IMR-90 (cell line): Measurements from ENCODE around the gene NACC2. TPM values are rescaled to one million over a fixed set of nuclear protein-coding genes. Genes with fewer than 3 reads are reported as not detected.

ENCODE experiments used
- ATAC-seq: fragments of 200-7000 bp; cut with Tn5 transposase; 2 replicates; pipeline ENCODE4 v1.9.1; 2020; ENCODE audit warnings: low read depth, mild to moderate bottlenecking, moderate library complexity
- BruUV-seq: library from RNA; stranded (reverse); fragments of 400-500 nt; replicated peaks from 2 replicates; lab custom pipeline; 2021; lab: Mats Ljungman, UMichigan
- CTCF ChIA-PET: fragments of 300-600 bp; formaldehyde crosslinking; extraction: SDS; loops from one replicate; lab custom pipeline; 2021; ENCODE audit warnings: antibody characterized with exemption; lab: Yijun Ruan, JAX
- POLR2A ChIA-PET: fragments of 300-600 bp; sonication (Branson Sonifier 250); formaldehyde crosslinking; loops from one replicate; lab custom pipeline; 2022; ENCODE audit warnings: antibody characterized with exemption; ENCODE audit not compliant: unreplicated experiment; lab: Charles Lee
- DNase-seq: peaks from one replicate; pipeline ENCODE4 v3.0.0; 2013
- H2AFZ ChIP-seq: replicated peaks from 2 replicates; pipeline ENCODE3; 2013; ENCODE audit warnings: low read length, mild to moderate bottlenecking; ENCODE audit not compliant: poor library complexity
- H2AK5ac ChIP-seq: 2 replicates; pipeline ENCODE4 v1.6.1; 2013; ENCODE audit warnings: low read depth, low read length, inconsistent platforms
- H2AK9ac ChIP-seq: replicated peaks from 2 replicates; pipeline ENCODE3; 2013; ENCODE audit warnings: mild to moderate bottlenecking, low read depth, low read length, moderate library complexity; ENCODE audit not compliant: poor library complexity
- H2BK120ac ChIP-seq: 2 replicates; pipeline ENCODE4 v1.6.1; 2013; ENCODE audit warnings: low read depth, low read length, inconsistent platforms
- H2BK15ac ChIP-seq: 3 replicates; pipeline ENCODE4 v1.6.1; 2013; ENCODE audit warnings: low read depth, low read length, inconsistent platforms
- H2BK20ac ChIP-seq: 2 replicates; pipeline ENCODE4 v1.6.1; 2013; ENCODE audit warnings: low read depth, mild to moderate bottlenecking, inconsistent platforms, low read length, moderate library complexity
- H2BK5ac ChIP-seq: 2 replicates; pipeline ENCODE4 v1.6.1; 2013; ENCODE audit warnings: mild to moderate bottlenecking, low read depth, low read length, inconsistent platforms; ENCODE audit not compliant: poor library complexity, severe bottlenecking
- H3K14ac ChIP-seq: replicated peaks from 2 replicates; pipeline ENCODE4 v1.6.1; 2013; ENCODE audit warnings: low read depth, low read length, inconsistent platforms
- H3K18ac ChIP-seq: 2 replicates; pipeline ENCODE4 v1.6.1; 2013; ENCODE audit warnings: low read depth, low read length, control low read depth
- H3K23ac ChIP-seq: 2 replicates; pipeline ENCODE4 v1.6.1; 2013; ENCODE audit warnings: low read depth, low read length, inconsistent platforms
- H3K27ac ChIP-seq: 2 replicates; pipeline ENCODE4 v1.5.1; 2013; ENCODE audit warnings: mild to moderate bottlenecking, control low read depth, low read length; ENCODE audit not compliant: insufficient read depth
- H3K27me3 ChIP-seq: 2 replicates; pipeline ENCODE4 v1.6.1; 2013; ENCODE audit warnings: low read length; ENCODE audit not compliant: control insufficient read depth, insufficient read depth
- H3K36me3 ChIP-seq: 2 replicates; pipeline ENCODE4 v1.6.1; 2013; ENCODE audit warnings: low read length, mixed read lengths; ENCODE audit not compliant: control insufficient read depth, insufficient read depth
- H3K4ac ChIP-seq: 2 replicates; pipeline ENCODE4 v1.6.1; 2013; ENCODE audit warnings: low read depth, low read length, inconsistent platforms
- H3K4me1 ChIP-seq: 2 replicates; pipeline ENCODE4 v1.6.1; 2013; ENCODE audit warnings: low read length, mixed read lengths; ENCODE audit not compliant: control insufficient read depth, insufficient read depth
- H3K4me2 ChIP-seq: 2 replicates; pipeline ENCODE4 v1.6.1; 2013; ENCODE audit warnings: low read depth, mild to moderate bottlenecking, control low read depth, low read length, moderate library complexity
- H3K4me3 ChIP-seq: 2 replicates; pipeline ENCODE4 v1.5.1; 2013; ENCODE audit warnings: low read depth, mild to moderate bottlenecking, control low read depth, low read length, moderate library complexity; ENCODE audit not compliant: insufficient read depth
- H3K56ac ChIP-seq: 2 replicates; pipeline ENCODE4 v1.6.1; 2013; ENCODE audit warnings: low read length, inconsistent platforms; ENCODE audit not compliant: insufficient read depth; ENCODE audit errors: extremely low read depth
- H3K79me1 ChIP-seq, 2 experiments: 2 replicates each; pipeline ENCODE4 v1.6.1; 2013; ENCODE audit warnings: low read length in 2 of 2, inconsistent platforms in 1 of 2, low read depth in 1 of 2
- H3K9ac ChIP-seq: 2 replicates; pipeline ENCODE4 v1.6.1; 2013; ENCODE audit warnings: low read depth, low read length, control low read depth
- H3K9me1 ChIP-seq: 2 replicates; pipeline ENCODE4 v1.6.1; 2013; ENCODE audit warnings: low read length, inconsistent platforms; ENCODE audit not compliant: insufficient read depth
- H3K9me3 ChIP-seq: 2 replicates; pipeline ENCODE4 v1.6.1; 2013; ENCODE audit warnings: low read length; ENCODE audit not compliant: control insufficient read depth, insufficient read depth
- H4K20me1 ChIP-seq: 2 replicates; pipeline ENCODE4 v1.6.1; 2013; ENCODE audit warnings: low read length, inconsistent platforms; ENCODE audit not compliant: insufficient read depth
- H4K5ac ChIP-seq: 2 replicates; pipeline ENCODE4 v1.6.1; 2013; ENCODE audit warnings: mild to moderate bottlenecking, low read depth, low read length, control low read depth
- H4K8ac ChIP-seq, 2 experiments: 2 replicates each; pipeline ENCODE4 v1.6.1; 2013; ENCODE audit warnings: low read depth in 2 of 2, low read length in 2 of 2, control low read depth in 1 of 2, inconsistent platforms in 1 of 2
- H4K91ac ChIP-seq: 2 replicates; pipeline ENCODE4 v1.6.1; 2013; ENCODE audit warnings: low read depth, low read length, inconsistent platforms; ENCODE audit not compliant: insufficient read depth
- FOS ChIP-seq: fragments of 150-350 bp; IDR thresholded peaks from 2 replicates; pipeline ENCODE4 v1.6.1; 2016; ENCODE audit warnings: low read depth, low read length
- RCOR1 ChIP-seq: IDR thresholded peaks from 2 replicates; pipeline ENCODE4 v1.6.1; 2012; ENCODE audit warnings: mild to moderate bottlenecking, low read length, improper control_type of control experiment; ENCODE audit not compliant: insufficient replicate concordance
- RFX5 ChIP-seq: IDR thresholded peaks from 2 replicates; pipeline ENCODE4 v1.8.0; 2012; ENCODE audit warnings: low read depth, mild to moderate bottlenecking, low read length, moderate library complexity
- SMC3 ChIP-seq: fragments of 150-350 bp; IDR thresholded peaks from 2 replicates; pipeline ENCODE4 v1.6.1; 2016; ENCODE audit warnings: low read depth, mild to moderate bottlenecking, antibody characterized with exemption, low read length, moderate library complexity
- WGBS, 2 experiments: methylation state at CpG; one replicate each; pipeline versions ENCODE4 v1.1.5 to v1.1.7; 2013; ENCODE audit warnings: missing lambda C conversion rate in 2 of 2; ENCODE audit not compliant: insufficient read length in 1 of 2; ENCODE audit errors: extremely low coverage in 2 of 2; 5-methylcytosine and 5-hydroxymethylcytosine counted together
- dilution Hi-C: fragments of 300-500 bp; cut with HindIII; formaldehyde crosslinking; loops from one replicate; pipeline ENCODE4 v1.14.3; 2018; ENCODE audit warnings: low sequenced_read_pairs; ENCODE audit not compliant: unreplicated experiment
- in situ Hi-C: fragments of 300-500 bp; cut with MboI; formaldehyde crosslinking; loops from 3 replicates; pipeline ENCODE4 v1.14.3; 2019; ENCODE audit warnings: low sequenced_read_pairs, inconsistent platforms, mixed read lengths
- intact Hi-C: fragments of 100-400 bp; cut with micrococcal nuclease; formaldehyde crosslinking; loops from 2 replicates; pipeline ENCODE4 v1.10.0; 2022
- polyA plus RNA-seq, 3 experiments: library from polyadenylated mRNA; depleted of rRNA; stranded (reverse); fragments of >200 nt; gene quantifications; 2 replicates each; pipeline ENCODE4 v1.2.3, GENCODE V29; 2012; ENCODE audit warnings: low replicate concordance in 1 of 3
- total RNA-seq: library from RNA; depleted of rRNA; stranded (reverse); fragments of >200 nt; gene quantifications from 2 replicates; pipeline ENCODE4 v1.2.3, GENCODE V29; 2012

The NACC2 gene
- total and polyA plus RNA-seq, 2 of the 4 experiments (the other 2 are of a cell fraction), result 7.9 to 19.0 TPM

GRCh38 chr9:135980926-135981630, 114.0 kb downstream of the NACC2 start:
- Histone ChIP-seq H3K9me1 (no peaks in the 10 kb centered on the region), H3K9me3 (no peaks in the 10 kb centered on the region), H2AFZ (no peak overlapping the region), H3K4me3 (no peak overlapping the region), H2AK5ac (no peak overlapping the region), H2BK120ac (no peak overlapping the region), H3K4ac (no peak overlapping the region), H4K5ac (no peak overlapping the region), H3K23ac (no peak overlapping the region), H3K79me1 (no peaks in the 10 kb centered on the region), H2BK15ac (no peak overlapping the region), H3K9ac (no peak overlapping the region), H3K14ac (no peak overlapping the region), H3K18ac (no peak overlapping the region), H4K91ac (no peak overlapping the region), H3K4me1 (peaks cover 7% of the 10 kb centered on the region; the same call in 1 of the 2 replicates), H2BK5ac (no peak overlapping the region), H3K36me3 (no peaks in the 10 kb centered on the region), H3K4me2 (no peak overlapping the region), H2AK9ac (no peak overlapping the region), H4K20me1 (no peaks in the 10 kb centered on the region; the same call in 1 of the 2 replicates), H2BK20ac (no peak overlapping the region), H3K56ac (no peak overlapping the region), H3K27me3 (peaks cover 22% of the 10 kb centered on the region), H3K27ac (no peak overlapping the region), H4K8ac (no peak overlapping the region)
- ChIA-PET CTCF (no interaction called here), POLR2A (no interaction called here)
- DNase-seq (no peak), ATAC-seq (no peak)
- in situ Hi-C loops (no loop called here), dilution Hi-C loops (no loop called here), intact Hi-C loops (no loop called here)
- no TSS peak for BruUV-seq
- TF ChIP-seq RFX5 (no peak), RCOR1 (no peak), FOS (no peak), SMC3 (no peak)
- WGBS, 2 experiments, result 95% methylated on average over 9 of the region's 29 CpGs; no CpG with 5 or more reads in 1 of the 2 experiments
